ENCODE results near the gene KCNAB1. TPM values are rescaled to one million over a fixed set of nuclear protein-coding genes. Genes with fewer than 3 reads are reported as not detected.

Gene KCNAB1
- total RNA-seq, 1 experiment from 2014 or later, result 1.0 TPM

- TF ChIP-seq ZNF532 (CRISPR knock-in tag; IDR thresholded peaks at IDR 0.05; ENCODE audit: borderline replicate concordance) (no peak), GABPB1 (CRISPR knock-in tag; IDR thresholded peaks at IDR 0.05) (no peak), OVOL2 (CRISPR knock-in tag; IDR thresholded peaks at IDR 0.05; ENCODE audit: borderline replicate concordance) (no peak), IRF2 (CRISPR knock-in tag; IDR thresholded peaks at IDR 0.05; ENCODE audit: borderline replicate concordance, low read depth) (no peak), MYBL2 (CRISPR knock-in tag; IDR thresholded peaks at IDR 0.05) (no peak), NR1H2 (CRISPR knock-in tag; IDR thresholded peaks at IDR 0.05) (no peak), TP53 (CRISPR knock-in tag; IDR thresholded peaks at IDR 0.05) (no peak)
- peaks cover 3% of the 10 kb centered on the region for H3K4me1 Mint-ChIP-seq
Measured at GRCh38 chr3:156421534-156421933, 301.2 kb downstream of the KCNAB1 start.

GRCh38 chr3:156424758-156425157 lies 304.4 kb downstream of the KCNAB1 start:
- Mint-ChIP-seq H3K27me3 (ENCODE audit: low read depth) (no peaks in the 10 kb centered on the region), H3K9me3 (no peaks in the 10 kb centered on the region; the same call in 1 of the 2 replicates), H3K4me3 (no peak overlapping the region), H3K4me1 (no peaks in the 10 kb centered on the region), H3K27ac (no peak overlapping the region), H3K36me3 (no peaks in the 10 kb centered on the region)
- DNase-seq (ENCODE audit: low spot score), result no peak
- ChIA-PET POLR2A (no interaction called here), CTCF (interaction anchor here (1.6 kb wide), 1 partner anchor 50 kb away, joined by 6 read pairs; no protein-coding TSS in a partner anchor)
- ATAC-seq, result no peak
- TF ChIP-seq ETV6 (CRISPR knock-in tag; IDR thresholded peaks at IDR 0.05), result no peak
- TF ChIP-seq E2F1 (CRISPR knock-in tag; IDR thresholded peaks at IDR 0.05), result no peak
- TF ChIP-seq TP53 (CRISPR knock-in tag; IDR thresholded peaks at IDR 0.05), result no peak
- no peak for TF ChIP-seq ESRRA (CRISPR knock-in tag; IDR thresholded peaks at IDR 0.05; ENCODE audit: borderline replicate concordance)
- no peak for TF ChIP-seq ZBTB21 (CRISPR knock-in tag; IDR thresholded peaks at IDR 0.05; ENCODE audit: borderline replicate concordance)
- TF ChIP-seq FOXP1 (CRISPR knock-in tag; IDR thresholded peaks at IDR 0.05; ENCODE audit: borderline replicate concordance), result no peak
- TF ChIP-seq CTCF (IDR thresholded peaks at IDR 0.05), result no peak
- TF ChIP-seq NR2C2 (CRISPR knock-in tag; IDR thresholded peaks at IDR 0.05), result no peak
- TF ChIP-seq ELF4 (CRISPR knock-in tag; IDR thresholded peaks at IDR 0.05; ENCODE audit: low read depth), result no peak
- no peak for TF ChIP-seq SMAD4 (CRISPR knock-in tag; IDR thresholded peaks at IDR 0.05)
- no peak for TF ChIP-seq KAT7 (CRISPR knock-in tag; IDR thresholded peaks at IDR 0.05; ENCODE audit: borderline replicate concordance)
- no peak for TF ChIP-seq MAX (CRISPR knock-in tag; IDR thresholded peaks at IDR 0.05)
- TF ChIP-seq PREB (CRISPR knock-in tag; IDR thresholded peaks at IDR 0.05; ENCODE audit: borderline replicate concordance), result no peak
- no peak for TF ChIP-seq ZNF232 (CRISPR knock-in tag; IDR thresholded peaks at IDR 0.05)
- TF ChIP-seq NFE2L1 (CRISPR knock-in tag; IDR thresholded peaks at IDR 0.05), result no peak
- TF ChIP-seq USF2 (CRISPR knock-in tag; IDR thresholded peaks at IDR 0.05), result no peak

More at GRCh38 chr3:156421534-156421933, 301.2 kb downstream of the KCNAB1 start:
- DNase-seq (ENCODE audit: low spot score) (no peak), ATAC-seq (no peak)
- H3K9me3 Mint-ChIP-seq, result peaks cover 4% of the 10 kb centered on the region
- ChIA-PET CTCF (no interaction called here), POLR2A (no interaction called here)
- no peaks in the 10 kb centered on the region for H3K36me3 Mint-ChIP-seq
- no peaks in the 10 kb centered on the region for H3K27me3 Mint-ChIP-seq (ENCODE audit: low read depth)
- no peak overlapping the region for H3K27ac Mint-ChIP-seq
- H3K4me3 Mint-ChIP-seq, result no peak overlapping the region

All from WTC11 (cell line).